ENCODE measurements around the gene ELP4. TPM values are rescaled to one million over a fixed set of nuclear protein-coding genes. Genes with fewer than 3 reads are reported as not detected.

Gene ELP4
- total and polyA plus RNA-seq, 12 donors, result 10.5 to 30.4 (median 18.0) TPM

- H3K27ac ChIP-seq, result no peak overlapping the region
- H3K9me3 ChIP-seq (replicated peaks in 1 of 3), result no peaks in the 10 kb centered on the region
- TF ChIP-seq, protein P1, sequence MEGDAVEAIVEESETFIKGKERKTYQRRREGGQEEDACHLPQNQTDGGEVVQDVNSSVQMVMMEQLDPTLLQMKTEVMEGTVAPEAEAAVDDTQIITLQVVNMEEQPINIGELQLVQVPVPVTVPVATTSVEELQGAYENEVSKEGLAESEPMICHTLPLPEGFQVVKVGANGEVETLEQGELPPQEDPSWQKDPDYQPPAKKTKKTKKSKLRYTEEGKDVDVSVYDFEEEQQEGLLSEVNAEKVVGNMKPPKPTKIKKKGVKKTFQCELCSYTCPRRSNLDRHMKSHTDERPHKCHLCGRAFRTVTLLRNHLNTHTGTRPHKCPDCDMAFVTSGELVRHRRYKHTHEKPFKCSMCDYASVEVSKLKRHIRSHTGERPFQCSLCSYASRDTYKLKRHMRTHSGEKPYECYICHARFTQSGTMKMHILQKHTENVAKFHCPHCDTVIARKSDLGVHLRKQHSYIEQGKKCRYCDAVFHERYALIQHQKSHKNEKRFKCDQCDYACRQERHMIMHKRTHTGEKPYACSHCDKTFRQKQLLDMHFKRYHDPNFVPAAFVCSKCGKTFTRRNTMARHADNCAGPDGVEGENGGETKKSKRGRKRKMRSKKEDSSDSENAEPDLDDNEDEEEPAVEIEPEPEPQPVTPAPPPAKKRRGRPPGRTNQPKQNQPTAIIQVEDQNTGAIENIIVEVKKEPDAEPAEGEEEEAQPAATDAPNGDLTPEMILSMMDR (IDR thresholded peaks at IDR 0.05), result no peak
- TF ChIP-seq POLR2A (IDR thresholded peaks at IDR 0.05), result no peak
- H3K4me1 ChIP-seq (replicated peaks in 1 of 2), result no peaks in the 10 kb centered on the region
- intact Hi-C loops (cut with DNase I), result loop anchor here in 1 of 2 donors (10.0 kb wide), 1 partner anchor 244 kb away; no protein-coding TSS in a partner anchor
- no peaks in the 10 kb centered on the region for H3K27me3 ChIP-seq
- H3K4me3 ChIP-seq, result no peak overlapping the region
- no peaks in the 10 kb centered on the region for H3K36me3 ChIP-seq (replicated peaks in 1 of 2)
- DNase-seq, result no peak
Measured at GRCh38 chr11:31620434-31620833, 110.9 kb downstream of the ELP4 start.

DNA sequence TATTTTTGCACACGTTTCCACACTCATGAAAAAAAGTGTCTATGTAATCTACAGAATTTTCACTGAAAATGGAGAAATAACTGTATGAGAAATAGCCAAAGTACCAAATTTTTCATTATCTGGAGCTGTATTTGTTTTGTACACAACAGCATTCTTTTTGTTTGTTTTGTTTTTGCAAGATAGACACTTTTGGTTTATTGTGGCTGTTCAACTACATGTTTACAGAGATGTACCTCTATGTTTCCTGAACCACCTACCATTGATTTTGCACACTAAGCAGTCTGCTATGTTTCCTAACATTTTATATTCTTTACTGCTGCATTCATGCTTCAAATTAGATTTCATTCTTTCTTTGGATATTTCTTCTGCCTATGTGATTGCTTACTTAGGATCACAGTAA is 116.3 kb downstream of the ELP4 start:
- intact Hi-C loops (cut with DNase I), result loop anchor here in 1 of 2 donors (10.0 kb wide), 1 partner anchor 239 kb away; no protein-coding TSS in a partner anchor
- no peak for DNase-seq
- H3K27me3 ChIP-seq, result no peaks in the 10 kb centered on the region
- H3K4me1 ChIP-seq (replicated peaks in 1 of 2), result no peaks in the 10 kb centered on the region
- no peaks in the 10 kb centered on the region for H3K9me3 ChIP-seq (replicated peaks in 1 of 3)
- WGBS, 4 donors, result 87 to 91% (median 90%) methylated on average over 1 of the region's 1 CpG
- H3K4me3 ChIP-seq, result no peak overlapping the region
- H3K36me3 ChIP-seq (replicated peaks in 1 of 2), result no peaks in the 10 kb centered on the region
- TF ChIP-seq, protein P1 (IDR thresholded peaks at IDR 0.05), result no peak
- TF ChIP-seq POLR2A (IDR thresholded peaks at IDR 0.05), result no peak
- H3K27ac ChIP-seq, result no peak overlapping the region

GRCh38 chr11:31628111-31628510 is 118.5 kb downstream of the ELP4 start:
- Histone ChIP-seq H3K4me1 (replicated peaks in 1 of 2) (no peaks in the 10 kb centered on the region), H3K4me3 (no peak overlapping the region), H3K36me3 (replicated peaks in 1 of 2) (no peaks in the 10 kb centered on the region), H3K27ac (no peak overlapping the region), H3K9me3 (replicated peaks in 1 of 3) (peaks cover 0 to 7% (median 0%) of the 10 kb centered on the region in 3 donors), H3K27me3 (no peaks in the 10 kb centered on the region)
- TF ChIP-seq, protein P1 (IDR thresholded peaks at IDR 0.05), result no peak
- no peak for TF ChIP-seq POLR2A (IDR thresholded peaks at IDR 0.05)
- intact Hi-C loops (cut with DNase I), result loop anchor here in 1 of 2 donors (10.0 kb wide), 1 partner anchor 237 kb away; no protein-coding TSS in a partner anchor
- DNase-seq, result no peak
- WGBS, 4 donors, result 89 to 95% (median 93%) methylated on average over 1 of the region's 1 CpG

DNA sequence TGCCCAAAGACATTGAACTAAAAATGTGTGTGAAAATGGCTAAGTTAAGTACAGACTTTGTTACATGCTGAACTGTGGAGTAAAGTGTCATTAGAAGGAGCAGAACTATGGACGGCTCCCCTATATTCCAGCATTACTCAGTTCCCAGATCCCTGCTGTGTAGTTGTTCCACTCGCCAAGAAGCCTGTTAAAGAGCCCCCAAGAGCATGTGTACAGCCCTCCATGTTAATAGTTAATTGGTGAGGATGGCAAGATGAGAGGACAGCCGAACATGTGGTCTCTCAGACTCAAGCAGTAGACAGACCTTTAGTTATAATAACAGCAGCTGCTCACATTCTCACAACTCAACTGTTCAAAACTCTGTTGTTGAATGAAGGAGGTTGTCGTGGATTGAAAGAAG is 127.4 kb downstream of the ELP4 start:
- DNase-seq, result no peak
- TF ChIP-seq, protein P1 (IDR thresholded peaks at IDR 0.05), result no peak
- TF ChIP-seq POLR2A (IDR thresholded peaks at IDR 0.05), result no peak
- Histone ChIP-seq H3K4me1 (replicated peaks in 1 of 2) (no peaks in the 10 kb centered on the region), H3K27ac (no peak overlapping the region), H3K27me3 (no peaks in the 10 kb centered on the region), H3K36me3 (replicated peaks in 1 of 2) (no peaks in the 10 kb centered on the region), H3K4me3 (no peak overlapping the region), H3K9me3 (replicated peaks in 1 of 3) (no peaks in the 10 kb centered on the region)
- WGBS, 4 donors, result 87 to 95% (median 90%) methylated on average over 4 of the region's 4 CpGs
- intact Hi-C loops (cut with DNase I), result no loop called here
